NT2/D1 (cell line): ENCODE data around the gene PIGT.

Source experiments
- SUZ12 ChIP-seq: IDR thresholded peaks from 2 replicates; pipeline ENCODE4 v1.6.1; 2011; ENCODE audit not compliant: insufficient read length, insufficient read depth; ENCODE audit errors: extremely low read depth
- YY1 ChIP-seq: IDR thresholded peaks from 2 replicates; pipeline ENCODE4 v1.6.1; 2011; ENCODE audit not compliant: insufficient read length, insufficient read depth
- ZNF274 ChIP-seq: IDR thresholded peaks from 2 replicates; pipeline ENCODE4 v1.6.1; 2011; ENCODE audit warnings: mild to moderate bottlenecking, low read depth, low read length

DNA sequence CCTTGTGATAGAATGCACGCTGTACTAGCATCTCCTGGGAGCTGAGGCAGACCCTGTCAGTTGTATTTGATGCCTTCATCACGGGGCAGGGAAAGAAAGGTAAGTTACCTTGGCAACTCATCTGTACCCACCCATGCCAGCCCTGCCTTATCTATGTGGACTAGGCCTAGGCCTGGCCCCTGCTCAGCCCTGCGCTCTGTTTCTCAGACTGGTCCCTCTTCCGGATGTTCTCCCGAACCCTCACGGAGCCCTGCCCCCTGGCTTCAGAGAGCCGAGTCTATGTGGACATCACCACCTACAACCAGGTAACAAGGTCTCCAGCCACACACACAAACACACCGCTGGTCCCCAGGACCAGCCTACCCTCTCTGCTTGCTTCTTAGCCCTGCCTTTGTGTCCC, 4.2 kb downstream of the PIGT start:
- TF ChIP-seq YY1 (no peak), ZNF274 (no peak), SUZ12 (no peak)
